MCF 10A (cell line): ENCODE results near the gene TRAF7. TPM values are rescaled to one million over a fixed set of nuclear protein-coding genes. Genes with fewer than 3 reads are reported as not detected.
"Not testable (repeated sequence)": the region's sequence is repeated elsewhere in the genome, so short reads cannot be mapped to it uniquely, and the experiment has no call there.

Source experiments
- BruUV-seq: library from RNA; stranded (reverse); fragments of 400-500 nt; replicated peaks from 2 replicates; lab custom pipeline; 2021; lab: Mats Ljungman, UMichigan
- CTCF ChIA-PET: fragments of 300-600 bp; sonication (Branson Sonifier 250); formaldehyde crosslinking; extraction: SDS; loops from one replicate; lab custom pipeline; 2021; ENCODE audit warnings: antibody characterized with exemption, inconsistent platforms; lab: Yijun Ruan, JAX
- POLR2A ChIA-PET: fragments of 300-600, 350-650 bp; sonication (Branson Sonifier 250); formaldehyde crosslinking; extraction: SDS; loops from one replicate; lab custom pipeline; 2020; ENCODE audit warnings: antibody characterized with exemption, inconsistent platforms; lab: Yijun Ruan, JAX
- DNase-seq: peaks from one replicate; pipeline ENCODE4 v3.0.0-alpha.2; 2018; ENCODE audit not compliant: unreplicated experiment
- H3K27ac Mint-ChIP-seq: one replicate; pipeline ENCODE4 v1.8.0; 2022; ENCODE audit warnings: mild to moderate bottlenecking, low read depth, mixed read lengths; ENCODE audit not compliant: unreplicated experiment
- H3K27me3 Mint-ChIP-seq: one replicate; pipeline ENCODE4 v1.8.0; 2022; ENCODE audit warnings: mixed read lengths; ENCODE audit not compliant: insufficient read depth, unreplicated experiment
- H3K36me3 Mint-ChIP-seq: one replicate; pipeline ENCODE4 v1.8.0; 2022; ENCODE audit warnings: mild to moderate bottlenecking, moderate library complexity, mixed read lengths; ENCODE audit not compliant: insufficient read depth, unreplicated experiment
- H3K4me1 Mint-ChIP-seq: one replicate; pipeline ENCODE4 v1.8.0; 2022; ENCODE audit warnings: mixed read lengths; ENCODE audit not compliant: insufficient read depth, unreplicated experiment
- H3K4me3 Mint-ChIP-seq: one replicate; pipeline ENCODE4 v1.8.0; 2022; ENCODE audit warnings: mild to moderate bottlenecking, moderate library complexity, mixed read lengths; ENCODE audit not compliant: unreplicated experiment
- H3K9me3 Mint-ChIP-seq: one replicate; pipeline ENCODE4 v1.8.0; 2022; ENCODE audit warnings: mixed read lengths; ENCODE audit not compliant: unreplicated experiment
- intact Hi-C: fragments of 100-400 bp; cut with micrococcal nuclease; formaldehyde crosslinking; loops from 2 replicates; pipeline ENCODE4 v1.14.1; 2022
- total RNA-seq: library from RNA; stranded (reverse); gene quantifications from 2 replicates; pipeline ENCODE4 v1.2.3, GENCODE V29; 2022

Gene TRAF7
- total RNA-seq, 1 experiment from 2014 or later, result 98.6 TPM

DNA sequence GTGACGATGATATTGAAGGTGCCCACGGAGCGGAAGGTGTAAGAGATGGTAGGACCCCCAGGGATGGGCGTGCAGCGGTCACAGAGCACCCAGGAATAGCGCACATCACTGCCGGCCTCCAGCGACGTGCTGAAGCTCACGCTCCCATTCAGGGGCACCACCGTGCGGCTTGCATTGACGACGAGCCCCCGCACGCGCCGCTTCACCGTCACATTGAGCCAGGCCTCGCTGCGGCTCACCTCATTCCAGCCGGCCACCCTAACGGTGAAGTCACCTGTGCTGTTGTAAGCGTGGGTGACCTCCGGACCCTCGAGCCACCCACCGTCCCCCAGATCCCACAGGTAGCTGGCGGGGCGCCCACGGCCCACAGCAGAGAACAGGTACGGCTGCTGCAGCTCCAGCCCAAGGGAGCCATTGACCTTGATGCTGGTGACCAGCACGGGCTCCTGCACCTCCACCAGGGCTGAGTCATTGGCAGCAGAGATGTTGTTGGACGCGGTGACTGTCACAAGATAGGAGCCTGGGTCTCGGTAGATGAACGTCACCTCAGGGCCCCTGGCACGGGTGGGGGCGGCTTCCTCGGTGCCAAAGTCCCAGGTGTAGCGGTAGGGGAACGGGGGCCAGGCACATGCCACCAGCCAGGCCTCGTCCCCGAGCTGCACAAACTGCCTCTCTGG lies 45.1 kb upstream of the TRAF7 start:
- H3K4me1 Mint-ChIP-seq, H3K9me3 Mint-ChIP-seq, BruUV-seq, intact Hi-C loops, H3K27ac Mint-ChIP-seq, DNase-seq, H3K4me3 Mint-ChIP-seq, POLR2A ChIA-PET, H3K27me3 Mint-ChIP-seq: not testable (repeated sequence)
- peaks cover 19% of the 10 kb centered on the region for H3K36me3 Mint-ChIP-seq
- CTCF ChIA-PET, result interaction anchor here (1.0 kb wide), 1 partner anchor 11 kb away, joined by 3 read pairs; no protein-coding TSS in a partner anchor

- POLR2A ChIA-PET, H3K9me3 Mint-ChIP-seq, intact Hi-C loops, H3K27me3 Mint-ChIP-seq, CTCF ChIA-PET, H3K4me3 Mint-ChIP-seq, H3K27ac Mint-ChIP-seq, DNase-seq, H3K4me1 Mint-ChIP-seq: not testable (repeated sequence)
- TSS peak; percentile 10 for BruUV-seq
- H3K36me3 Mint-ChIP-seq, result peaks cover 18% of the 10 kb centered on the region
Observed at GRCh38 chr16:2111009-2111353, 44.6 kb upstream of the TRAF7 start.

DNA sequence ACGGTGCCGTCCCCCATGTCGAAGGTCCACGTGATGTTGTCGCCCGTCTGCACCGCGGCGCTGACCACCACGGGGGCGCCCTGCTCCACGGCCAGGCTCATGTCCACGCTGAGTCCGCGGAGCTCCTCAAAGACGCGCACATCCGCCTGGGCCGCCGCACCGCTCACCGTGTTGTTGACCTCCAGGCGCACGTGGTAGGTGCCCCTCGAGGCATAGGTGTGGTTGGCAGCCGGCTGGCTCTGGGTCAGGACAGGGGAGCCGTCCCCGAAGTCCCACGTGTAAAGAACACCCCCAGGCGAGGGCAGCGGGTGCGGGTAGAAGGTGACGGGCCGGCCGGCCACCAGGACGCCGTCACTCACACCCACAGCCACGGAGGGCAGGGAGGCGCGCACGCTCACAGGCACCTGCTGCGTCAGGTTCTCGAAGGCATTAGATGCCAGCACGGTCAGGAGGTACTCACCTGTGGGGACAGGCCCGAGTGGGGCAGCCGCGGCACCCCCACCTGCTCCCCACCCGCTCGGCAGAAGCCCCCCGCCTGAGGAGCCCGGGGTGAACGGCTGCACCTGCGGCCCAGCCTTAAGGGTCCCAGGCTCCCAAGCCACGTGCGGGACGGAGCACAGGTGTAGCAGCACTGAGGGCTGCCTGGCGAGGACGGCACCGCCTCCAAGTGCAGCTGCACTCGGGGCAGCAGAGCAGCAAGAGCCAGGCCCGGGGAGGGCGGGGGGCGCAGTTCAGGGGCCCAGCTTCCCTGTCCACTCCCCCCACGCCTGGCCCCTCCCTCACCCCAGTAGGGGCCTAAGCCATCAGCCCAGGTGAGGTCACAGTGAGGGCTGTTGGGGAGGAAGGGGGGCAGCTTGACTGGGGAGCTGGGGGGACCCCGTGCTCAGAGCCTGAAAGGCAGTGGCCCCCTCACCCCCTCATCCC lies 43.9 kb upstream of the TRAF7 start:
- BruUV-seq, H3K4me3 Mint-ChIP-seq, H3K27ac Mint-ChIP-seq, H3K4me1 Mint-ChIP-seq, DNase-seq, H3K27me3 Mint-ChIP-seq, intact Hi-C loops, H3K9me3 Mint-ChIP-seq, POLR2A ChIA-PET, CTCF ChIA-PET: not testable (repeated sequence)
- H3K36me3 Mint-ChIP-seq, result peaks cover 18% of the 10 kb centered on the region

- H3K27me3 Mint-ChIP-seq, H3K9me3 Mint-ChIP-seq, CTCF ChIA-PET, H3K4me3 Mint-ChIP-seq, H3K4me1 Mint-ChIP-seq, intact Hi-C loops, DNase-seq, BruUV-seq, H3K27ac Mint-ChIP-seq, POLR2A ChIA-PET: not testable (repeated sequence)
- peaks cover 18% of the 10 kb centered on the region for H3K36me3 Mint-ChIP-seq
Observed at GRCh38 chr16:2112539-2113106, 43.0 kb upstream of the TRAF7 start.

GRCh38 chr16:2114225-2114624 lies 41.4 kb upstream of the TRAF7 start:
- BruUV-seq, DNase-seq, H3K4me1 Mint-ChIP-seq, H3K27ac Mint-ChIP-seq, H3K27me3 Mint-ChIP-seq, POLR2A ChIA-PET, H3K9me3 Mint-ChIP-seq, H3K4me3 Mint-ChIP-seq, intact Hi-C loops, CTCF ChIA-PET: not testable (repeated sequence)
- H3K36me3 Mint-ChIP-seq, result peaks cover 18% of the 10 kb centered on the region

DNA sequence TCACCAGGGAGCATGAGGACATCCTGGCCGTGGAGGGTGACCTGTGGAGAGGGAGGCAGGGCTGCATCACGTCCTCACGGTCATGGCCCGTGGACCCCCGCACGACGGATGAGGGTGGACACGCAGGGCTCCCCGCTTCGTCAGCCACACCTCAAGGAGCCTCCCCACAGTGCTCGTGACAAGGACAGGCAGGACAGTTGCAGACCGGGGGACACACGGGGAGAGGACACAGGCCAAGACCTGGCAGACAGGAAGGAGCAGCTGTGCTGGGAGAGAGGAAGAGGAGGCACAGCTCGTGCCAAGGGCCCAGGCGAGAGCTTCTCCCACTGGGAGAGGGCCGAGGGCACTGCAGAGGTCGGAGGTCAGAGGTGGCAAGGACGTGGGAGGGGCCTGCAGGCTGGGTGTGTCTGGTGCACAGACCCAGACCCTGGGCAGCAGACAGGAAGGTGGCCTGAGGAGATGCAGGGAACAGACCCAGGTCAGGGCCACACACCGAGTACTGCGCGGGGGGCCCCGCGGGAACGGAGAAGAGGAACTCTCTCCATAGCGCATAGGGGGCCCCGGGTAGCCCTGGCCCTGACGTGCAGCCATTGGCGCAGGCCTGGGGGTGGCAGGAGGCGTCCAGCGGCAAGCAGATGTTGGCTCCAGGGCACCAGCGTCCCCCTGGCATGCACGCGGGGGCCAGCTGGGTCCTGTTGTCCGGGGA lies 40.5 kb upstream of the TRAF7 start:
- H3K4me3 Mint-ChIP-seq, H3K4me1 Mint-ChIP-seq, H3K27ac Mint-ChIP-seq, H3K9me3 Mint-ChIP-seq, POLR2A ChIA-PET, CTCF ChIA-PET, DNase-seq, BruUV-seq, intact Hi-C loops, H3K27me3 Mint-ChIP-seq: not testable (repeated sequence)
- H3K36me3 Mint-ChIP-seq, result peaks cover 18% of the 10 kb centered on the region
